B cell (primary cell): Measurements from ENCODE around the gene CDNF. TPM values are rescaled to one million over a fixed set of nuclear protein-coding genes. Genes with fewer than 3 reads are reported as not detected.

Source experiments
- ATAC-seq: fragments of 200-7000 bp; cut with Tn5 transposase; one replicate; pipeline ENCODE4 v1.10.0; 2021; ENCODE audit warnings: low read depth, mild to moderate bottlenecking, moderate number of reproducible peaks, moderate library complexity
- CTCF ChIA-PET: fragments of 350-600 bp; sonication (Branson Sonifier 250); formaldehyde crosslinking; loops from one replicate; lab custom pipeline; 2021; ENCODE audit warnings: antibody characterized with exemption, inconsistent platforms; lab: Charles Lee
- POLR2A ChIA-PET: fragments of 350-600 bp; sonication (Branson Sonifier 250); formaldehyde crosslinking; loops from one replicate; lab custom pipeline; 2021; ENCODE audit warnings: antibody characterized with exemption; lab: Charles Lee
- DNase-seq: peaks from one replicate; pipeline ENCODE4 v3.0.0; 2013
- H2AFZ ChIP-seq: 2 replicates; pipeline ENCODE4 v1.6.1; 2012; ENCODE audit warnings: mild to moderate bottlenecking, low read depth, low read length; ENCODE audit not compliant: insufficient read depth, poor library complexity, severe bottlenecking
- H3K27ac ChIP-seq, 2 donors: 1 replicate in 1 of 2; 2 replicates in 1 of 2; pipeline ENCODE4 v1.5.1; 2012 to 2013; ENCODE audit warnings: low read length in 2 of 2, mild to moderate bottlenecking in 2 of 2, moderate library complexity in 1 of 2
- H3K27me3 ChIP-seq, 4 experiments: fragments of 200-600 bp in 1 of 4; sonication (generic) in 1 of 4; replicated peaks in 1 of 4; 1 replicate in 2 of 4; 2 replicates in 2 of 4; pipeline versions ENCODE4 v1.6.1 to v1.7.0; 2013 to 2016; ENCODE audit warnings: low read length in 3 of 4, mild to moderate bottlenecking in 2 of 4, mixed read lengths in 1 of 4, moderate library complexity in 1 of 4; ENCODE audit not compliant: insufficient read depth in 4 of 4, control insufficient read depth in 3 of 4; ENCODE audit errors: control extremely low read depth in 1 of 4
- H3K36me3 ChIP-seq, 2 experiments: replicated peaks in 1 of 2; 1 replicate in 1 of 2; 2 replicates in 1 of 2; pipeline versions ENCODE4 v1.6.1 to v1.7.1; 2013; ENCODE audit warnings: low read length in 1 of 2; ENCODE audit not compliant: insufficient read depth in 2 of 2, control insufficient read depth in 1 of 2; ENCODE audit errors: control extremely low read depth in 1 of 2, extremely low read depth in 1 of 2
- H3K4me1 ChIP-seq, 2 donors: fragments of 200-600 bp in 1 of 2; sonication (generic) in 1 of 2; 1 replicate in 1 of 2; 2 replicates in 1 of 2; pipeline versions ENCODE4 v1.5.1 to v1.6.1; 2013 to 2017; ENCODE audit warnings: low read length in 2 of 2; ENCODE audit not compliant: control insufficient read depth in 2 of 2, insufficient read depth in 2 of 2
- H3K4me2 ChIP-seq: replicated peaks from 2 replicates; pipeline ENCODE3; 2012; ENCODE audit warnings: mild to moderate bottlenecking, low read depth, low read length; ENCODE audit not compliant: poor library complexity, severe bottlenecking
- H3K4me3 ChIP-seq, 5 experiments: fragments of 200-600 bp in 1 of 5; sonication (generic) in 1 of 5; 1 replicate in 3 of 5; 2 replicates in 2 of 5; pipeline versions ENCODE4 v1.5.1 to v1.7.0; 2011 to 2016; ENCODE audit warnings: low read length in 4 of 5, mild to moderate bottlenecking in 4 of 5, low read depth in 2 of 5, control low read depth in 1 of 5, moderate library complexity in 1 of 5; ENCODE audit not compliant: insufficient read depth in 1 of 5; ENCODE audit errors: control extremely low read depth in 1 of 5, extremely low read depth in 1 of 5
- H3K79me2 ChIP-seq: fragments of 200-600 bp; sonication (generic); one replicate; pipeline ENCODE4 v1.6.0; 2016; ENCODE audit warnings: low read length; ENCODE audit not compliant: control insufficient read depth, insufficient read depth
- H3K9ac ChIP-seq: fragments of 200-600 bp; sonication (generic); 2 replicates; pipeline ENCODE4 v1.6.1; 2017; ENCODE audit warnings: mild to moderate bottlenecking, low read length, moderate library complexity
- H3K9me3 ChIP-seq, 3 donors: one replicate each; pipeline versions ENCODE4 v1.6.1 to v1.7.1; 2013; ENCODE audit warnings: low read length in 2 of 3; ENCODE audit not compliant: control insufficient read depth in 2 of 3, insufficient read depth in 1 of 3; ENCODE audit errors: control extremely low read depth in 1 of 3
- H4K20me1 ChIP-seq: 2 replicates; pipeline ENCODE4 v1.6.0; 2012; ENCODE audit warnings: mild to moderate bottlenecking, low read length; ENCODE audit not compliant: insufficient read depth, control insufficient read depth, poor library complexity, severe bottlenecking
- H3K27ac Mint-ChIP-seq: one replicate; pipeline ENCODE4 v1.8.0; 2021; ENCODE audit warnings: mixed read lengths
- H3K27me3 Mint-ChIP-seq: one replicate; pipeline ENCODE4 v1.8.0; 2021; ENCODE audit warnings: mixed read lengths
- H3K4me1 Mint-ChIP-seq: one replicate; pipeline ENCODE4 v1.8.0; 2021; ENCODE audit warnings: mixed read lengths
- H3K4me3 Mint-ChIP-seq: one replicate; pipeline ENCODE4 v1.8.0; 2021; ENCODE audit warnings: mixed read lengths
- H3K9me3 Mint-ChIP-seq: one replicate; pipeline ENCODE4 v1.8.0; 2022; ENCODE audit warnings: mixed read lengths; ENCODE audit not compliant: insufficient read depth
- CTCF ChIP-seq: fragments of 200-600 bp; IDR thresholded peaks from one replicate; pipeline ENCODE4 v1.8.0; 2022; ENCODE audit warnings: antibody characterized with exemption, mild to moderate bottlenecking
- EZH2 ChIP-seq: IDR thresholded peaks from 2 replicates; pipeline ENCODE4 v1.6.1; 2012; ENCODE audit warnings: borderline replicate concordance, low read depth, mild to moderate bottlenecking, moderate library complexity, low read length; ENCODE audit not compliant: insufficient read depth, poor library complexity, severe bottlenecking
- WGBS: methylation state at CpG from one replicate; pipeline ENCODE4 v1.1.5; 2013; ENCODE audit warnings: missing lambda C conversion rate; ENCODE audit not compliant: insufficient coverage; 5-methylcytosine and 5-hydroxymethylcytosine counted together
- intact Hi-C: fragments of 100-400 bp; cut with micrococcal nuclease; formaldehyde crosslinking; loops from one replicate; pipeline ENCODE4 v1.10.0; 2022
- polyA plus RNA-seq: library from polyadenylated mRNA; depleted of rRNA; stranded (reverse); fragments of >200 nt; gene quantifications from 2 replicates; pipeline ENCODE4 v1.2.3, GENCODE V29; 2012
- total RNA-seq, 2 donors: library from RNA; stranded (reverse); fragments of 120-200 nt in 1 of 2; gene quantifications; 1 replicate in 1 of 2; 2 replicates in 1 of 2; pipeline versions ENCODE4 v1.2.3 to v1.2.4, GENCODE V29; 2013 to 2022

The CDNF gene
- total and polyA plus RNA-seq, 2 donors (not counting 1 experiment from before 2014, with no cell fraction given), result 1.4 to 1.8 TPM

- Mint-ChIP-seq H3K27me3 (no peaks in the 10 kb centered on the region), H3K9me3 (no peaks in the 10 kb centered on the region), H3K4me1 (peaks cover 20% of the 10 kb centered on the region), H3K27ac (peak overlapping the region; percentile 98), H3K4me3 (peak overlapping the region; percentile 98)
- WGBS, result under 1% methylated on average over 58 of the region's 60 CpGs
- no peak for TF ChIP-seq EZH2
- no peak for TF ChIP-seq CTCF
- H3K27me3 ChIP-seq, result no peaks in the 10 kb centered on the region
- H3K9ac ChIP-seq, result peak overlapping the region; percentile 93
- intact Hi-C loops, result loop anchor here (1.0 to 5.0 kb wide), 9 partner anchors 40 to 1252 kb away; partner anchors contain the start of genes MEIG1, PRPF18, RPP38 and SUV39H2
- H3K79me2 ChIP-seq, result peaks cover 46% of the 10 kb centered on the region
- ATAC-seq (no peak), DNase-seq (peak; percentile 50)
- H3K36me3 ChIP-seq, result peaks cover 7 to 21% of the 10 kb centered on the region in 2 experiments
- H3K4me3 ChIP-seq, result peak overlapping the region; percentile 57 to 99 (median 98)
- CTCF ChIA-PET, result interaction anchor here (0.8 to 4.0 kb wide), 11 partner anchors 9 to 1052 kb away, joined by 3 to 43 read pairs (median 7); partner anchors contain the start of genes MEIG1 and SUV39H2
- H3K4me2 ChIP-seq, result peak overlapping the region; percentile 94
- peaks cover 16 to 17% of the 10 kb centered on the region in 2 donors for H3K4me1 ChIP-seq
- POLR2A ChIA-PET, result interaction anchor here (1.2 to 1.6 kb wide), 4 partner anchors 88 to 301 kb away, joined by 3 to 7 read pairs (median 5); partner anchors contain the start of gene DCLRE1C
- H4K20me1 ChIP-seq, result no peaks in the 10 kb centered on the region
- H3K9me3 ChIP-seq, result no peaks in the 10 kb centered on the region
- H3K27ac ChIP-seq, result peak overlapping the region; percentile 83 to 85
- peak overlapping the region; percentile 93 for H2AFZ ChIP-seq
These were observed 906 bp upstream of the CDNF start for GRCh38 chr10:14838582-14839304.
